Measurements from ENCODE around the gene ITIH5.

Gene ITIH5

GRCh38 chr10:7705341-7705740 is 38.6 kb upstream of the ITIH5 start:
- no peak for TF ChIP-seq CTCF (IDR thresholded peaks at IDR 0.05)

GRCh38 chr10:7704071-7705016 is 37.6 kb upstream of the ITIH5 start:
- no peak for TF ChIP-seq CTCF (IDR thresholded peaks at IDR 0.05)

- TF ChIP-seq CTCF (IDR thresholded peaks at IDR 0.05): no peak
Measured at GRCh38 chr10:7703140-7703539, 36.4 kb upstream of the ITIH5 start, which contains the start of gene ITIH2. Gene ITIH2 (plus strand): TSS chr10:7703316. CDS start chr10:7703435, 119 bp downstream.

- TF ChIP-seq CTCF (IDR thresholded peaks at IDR 0.05): no peak
Measured at GRCh38 chr10:7702288-7702812, 35.6 kb upstream of the ITIH5 start.

GRCh38 chr10:7701158-7701742 is 34.5 kb upstream of the ITIH5 start:
- no peak for TF ChIP-seq CTCF (IDR thresholded peaks at IDR 0.05)

- no peak for TF ChIP-seq CTCF (IDR thresholded peaks at IDR 0.05)
Measured at GRCh38 chr10:7700577-7701125, 33.9 kb upstream of the ITIH5 start.

- TF ChIP-seq CTCF (IDR thresholded peaks at IDR 0.05): no peak
Measured at GRCh38 chr10:7697426-7697825, 30.7 kb upstream of the ITIH5 start.

All from LNCAP (cell line).